ENCODE results near the gene RPL36.
"Not testable (repeated sequence)": the region's sequence is repeated elsewhere in the genome, so short reads cannot be mapped to it uniquely, and the experiment has no call there.

The RPL36 gene

GRCh38 chr19:5707576-5708575, 17.8 kb downstream of the RPL36 start:
- no peak for DNase-seq

DNA sequence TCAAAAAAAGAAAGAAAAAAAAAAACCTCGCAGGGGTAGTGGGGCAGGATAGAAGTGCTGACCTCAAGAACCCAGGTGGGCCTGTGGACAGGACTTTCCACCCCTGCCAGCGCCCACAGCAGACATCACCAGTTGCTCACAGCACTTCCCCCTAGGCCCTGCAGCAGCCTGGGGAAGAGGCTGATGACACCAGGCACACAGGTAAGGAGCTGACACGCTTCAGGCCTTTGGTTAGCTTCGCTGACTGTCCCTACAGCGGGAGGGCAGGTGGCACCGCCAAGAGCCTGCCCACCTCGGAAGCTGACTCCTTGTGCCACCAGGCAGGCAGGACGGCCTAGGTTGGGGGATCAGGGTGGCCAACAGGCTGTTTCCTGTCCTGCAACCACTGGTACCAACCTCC, 20.9 kb downstream of the RPL36 start:
- no peak for DNase-seq

DNA sequence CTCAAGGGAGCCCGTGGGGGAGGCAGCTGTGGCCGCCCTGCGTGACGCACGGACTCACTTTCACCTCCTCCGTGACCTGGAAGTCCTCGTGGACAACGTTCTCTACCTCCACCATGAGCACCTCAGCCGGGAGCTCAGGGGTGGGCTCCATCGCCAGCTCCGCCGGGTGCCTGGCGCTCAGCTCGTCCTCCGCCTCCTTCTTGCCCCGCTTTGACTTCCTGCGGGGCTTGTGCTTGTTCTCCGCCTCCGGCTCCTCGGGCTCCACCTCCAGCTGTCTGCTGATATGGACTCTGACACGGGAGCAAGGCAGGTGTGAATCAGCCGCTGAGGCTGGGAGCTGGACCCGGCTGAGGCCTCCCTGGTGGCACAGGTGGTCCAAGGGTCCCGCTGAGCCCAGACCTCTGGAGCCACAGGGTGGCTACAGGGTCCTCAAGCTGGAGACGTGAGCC, 21.6 kb downstream of the RPL36 start:
- no peak for DNase-seq

GRCh38 chr19:5713228-5713627, 23.1 kb downstream of the RPL36 start:
- no peak for DNase-seq

DNA sequence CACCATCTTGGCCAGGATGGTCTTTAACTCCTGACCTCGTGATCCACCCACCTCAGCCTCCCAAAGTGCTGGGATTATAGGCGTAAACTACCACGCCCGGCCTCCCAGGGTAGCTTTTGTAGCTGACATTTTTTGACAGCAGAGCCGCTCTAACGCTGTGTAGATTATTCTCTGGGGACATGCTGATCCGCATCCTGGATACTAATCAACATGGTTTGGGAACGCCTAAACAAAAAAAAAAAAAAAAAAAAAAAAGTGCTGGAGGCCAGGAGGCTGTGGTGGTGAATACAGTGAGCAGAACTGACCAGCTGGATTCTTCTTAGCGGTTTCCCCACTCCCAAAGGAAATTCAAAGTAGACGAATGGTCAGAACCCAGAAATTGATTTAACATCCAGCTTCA, 24.7 kb downstream of the RPL36 start:
- DNase-seq: no peak

GRCh38 chr19:5717215-5717935, 27.3 kb downstream of the RPL36 start:
- no peak for DNase-seq

DNA sequence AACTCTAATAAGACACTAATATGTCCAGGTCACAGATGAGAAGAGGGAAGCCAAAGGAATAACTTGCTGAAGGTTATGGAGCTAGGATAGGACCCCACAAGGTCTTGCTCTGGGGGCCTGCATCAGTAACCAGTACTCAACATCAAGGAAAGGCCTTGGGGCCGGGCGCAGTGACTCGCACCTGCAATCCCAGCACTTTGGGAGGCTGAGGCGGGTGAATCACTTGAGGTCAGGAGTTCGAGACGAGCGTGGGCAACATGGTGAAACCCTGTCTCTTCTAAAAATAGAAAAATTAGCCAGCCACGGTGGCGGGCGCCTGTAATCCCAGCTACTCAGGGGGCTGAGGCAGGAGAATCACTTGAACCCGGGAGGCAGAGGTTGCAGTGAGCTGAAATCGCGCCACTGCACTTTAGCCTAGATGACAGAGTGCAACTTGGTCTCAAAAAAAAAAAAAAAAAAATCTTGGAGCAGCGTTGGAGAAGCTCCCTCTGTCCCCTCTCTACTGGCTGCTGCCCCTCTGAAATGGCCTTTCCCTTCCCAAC, 28.0 kb downstream of the RPL36 start:
- DNase-seq: no peak

GRCh38 chr19:5718579-5719273, 28.6 kb downstream of the RPL36 start:
- no peak for DNase-seq

DNA sequence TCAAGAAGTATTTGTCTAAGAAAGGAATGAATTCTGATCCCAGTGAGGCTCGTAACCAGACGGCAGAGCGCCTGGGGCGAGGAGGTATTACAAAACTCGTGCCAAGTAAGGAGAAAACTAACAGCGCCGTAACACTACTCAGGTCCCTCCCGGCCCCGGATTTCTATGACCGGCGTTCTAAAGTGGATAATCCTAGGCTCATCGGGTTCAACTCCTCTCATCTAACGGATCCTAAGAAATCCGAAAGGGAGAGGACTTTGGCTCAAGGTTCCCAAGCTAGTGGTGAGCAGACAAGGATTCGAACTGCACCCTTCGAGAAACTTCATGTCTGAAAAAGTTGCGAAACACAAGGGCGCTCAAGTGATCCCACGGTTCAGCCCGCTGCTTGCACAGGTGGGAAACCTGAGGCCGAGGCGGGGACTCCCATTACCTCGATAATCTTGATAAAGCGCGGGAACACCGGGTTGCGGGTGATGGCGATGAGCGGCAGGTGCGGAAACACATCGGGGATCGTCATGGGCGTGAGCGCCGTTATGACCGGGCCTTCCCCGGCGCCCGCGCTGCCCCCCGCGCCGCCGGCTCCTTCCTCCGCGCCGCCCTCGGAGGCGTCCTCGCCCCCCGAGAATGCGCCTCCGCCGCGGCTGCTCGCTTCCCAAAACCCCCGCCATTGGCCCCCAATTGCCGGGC, 29.3 kb downstream of the RPL36 start:
- DNase-seq: no peak

DNA sequence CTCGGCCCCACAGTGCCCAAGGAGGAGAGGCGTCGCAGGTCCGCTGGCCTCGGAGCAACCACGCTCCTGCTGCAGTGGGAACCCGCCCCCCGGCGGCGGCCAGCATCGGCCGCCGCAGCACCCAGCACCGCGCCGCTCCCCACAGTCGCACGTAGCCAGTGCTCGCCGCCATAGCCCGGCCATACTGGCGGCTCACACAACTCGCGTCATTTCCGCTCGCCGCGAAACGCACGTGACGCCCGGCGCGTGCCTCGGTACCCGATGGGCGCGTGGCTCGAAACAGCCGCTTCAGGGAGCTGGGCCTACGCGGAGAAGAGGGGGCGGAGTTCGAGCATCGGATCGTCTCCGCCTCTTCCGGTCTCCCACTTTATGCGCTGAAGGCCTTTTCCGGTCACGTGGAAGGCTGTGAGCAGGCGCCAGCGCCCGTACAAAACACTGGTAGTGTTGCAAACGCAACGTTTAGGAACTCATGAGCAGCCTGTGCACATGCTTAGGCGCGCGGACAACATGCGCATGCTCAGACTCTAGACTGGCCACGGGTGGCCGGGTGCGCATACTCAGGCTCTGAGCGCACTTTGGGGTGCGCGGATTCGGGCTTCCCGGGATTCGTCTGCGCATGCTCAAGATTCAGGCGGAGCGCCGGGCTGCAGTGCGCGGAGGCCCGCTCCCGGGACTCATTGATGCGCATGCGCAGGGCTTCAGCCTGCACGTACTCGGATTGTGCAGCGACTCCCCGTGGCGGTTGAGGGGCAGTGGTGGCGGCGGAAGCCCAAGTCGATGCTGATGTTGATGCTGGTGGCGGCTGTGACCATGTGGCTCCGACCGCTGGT, 30.1 kb downstream of the RPL36 start, which contains the start of the genes CATSPERD and LONP1:
Gene CATSPERD (plus strand): TSS at position 677 of the 830 bp plus-strand sequence. CDS start 101 bp downstream, at position 778.
Gene LONP1 (minus strand): TSS at position 186 of the 830 bp plus-strand sequence. CDS start 14 bp downstream, at position 172.
- DNase-seq: peak; percentile 93

DNA sequence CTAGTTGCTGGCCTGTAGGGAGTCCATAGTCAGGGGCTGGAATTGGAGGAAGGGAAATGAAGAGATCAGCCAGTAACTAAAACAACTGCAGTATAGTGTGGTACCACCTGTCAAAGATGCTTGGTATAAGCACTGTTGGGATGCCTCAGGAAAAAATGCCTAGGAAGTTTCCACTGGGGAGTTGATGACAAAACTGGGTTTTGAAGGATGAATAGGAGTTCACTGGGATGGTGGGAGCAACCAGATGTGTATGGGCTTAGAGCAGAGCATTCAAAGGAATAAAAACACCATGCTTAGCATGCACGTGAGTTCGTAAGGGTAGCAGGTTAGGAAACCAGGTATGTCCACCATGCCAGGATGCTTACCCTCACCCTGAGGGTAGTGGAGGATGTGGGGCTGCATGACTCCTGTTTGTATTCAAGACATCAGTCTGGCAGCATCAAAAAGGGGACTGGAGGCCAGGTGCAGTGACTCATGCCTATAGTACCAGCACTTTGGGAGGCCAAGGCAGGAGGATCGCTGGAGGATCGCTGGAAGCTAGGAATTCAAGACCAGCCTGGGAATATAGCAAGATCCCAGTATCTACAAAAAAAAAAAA, 37.5 kb downstream of the RPL36 start:
- no peak for DNase-seq

DNA sequence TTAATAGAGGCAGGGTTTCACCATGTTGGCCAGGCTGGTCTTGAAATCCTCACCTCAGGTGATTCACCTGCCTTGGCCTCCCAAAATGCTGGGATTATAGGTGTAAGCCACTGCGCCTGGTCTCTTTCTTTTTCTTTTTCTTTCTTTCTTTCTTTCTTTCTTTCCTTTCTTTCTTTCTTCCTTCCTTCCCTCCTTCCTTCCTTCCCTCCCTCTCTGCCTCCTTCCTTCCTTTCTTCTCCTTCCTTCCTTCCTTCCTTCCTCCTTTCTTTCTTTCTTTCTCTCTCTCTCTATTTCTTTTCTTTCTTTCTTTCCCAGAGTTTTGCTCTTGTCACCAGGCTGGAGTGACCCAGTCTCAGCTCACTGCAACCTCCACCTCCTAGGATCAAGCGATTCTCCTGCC, 43.1 kb downstream of the RPL36 start:
- not testable (repeated sequence) for DNase-seq

- DNase-seq: no peak
Observed at GRCh38 chr19:5738423-5738822, 48.3 kb downstream of the RPL36 start.
